Fibroblast of skin of right quadriceps (primary cell): ENCODE results near the gene STK32C.

Source experiments
- DNase-seq: peaks from one replicate; pipeline ENCODE4 v3.0.0-alpha.2; 2013

Gene STK32C

DNA sequence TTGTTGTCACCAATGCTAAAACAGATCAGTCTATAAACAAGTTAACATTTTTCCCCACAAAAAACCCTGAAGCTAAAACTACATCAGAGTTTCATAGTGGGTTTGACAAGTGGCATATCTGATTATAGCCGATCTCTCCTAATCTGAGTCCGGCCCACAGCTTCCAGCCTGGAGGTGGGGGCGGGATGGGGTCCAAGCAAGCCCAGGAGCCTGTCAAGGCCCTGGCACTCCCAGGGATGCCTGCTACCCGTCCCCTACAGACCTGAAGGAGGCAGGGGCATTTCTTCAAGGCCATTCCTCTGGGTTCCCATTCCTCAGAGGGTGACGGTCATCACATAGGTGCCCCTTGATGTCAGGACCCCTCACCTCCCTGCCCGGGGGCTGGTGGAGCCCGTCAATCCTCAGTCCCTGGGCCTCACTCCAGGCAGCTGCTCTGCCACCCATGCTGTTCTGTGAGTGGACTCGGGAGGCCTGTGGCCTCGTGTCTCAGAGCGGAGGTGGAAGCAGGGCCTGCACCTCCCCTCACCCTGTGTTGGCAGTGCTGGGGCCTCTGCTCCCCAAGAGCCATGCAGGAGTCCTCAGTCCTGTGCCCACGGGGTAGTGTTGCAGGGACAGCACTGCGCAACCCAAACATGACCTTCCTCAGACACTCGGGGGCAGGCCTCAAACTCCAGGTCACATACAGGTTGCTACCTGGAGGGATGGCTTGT, 112.2 kb downstream of the STK32C start:
- no peak for DNase-seq

DNA sequence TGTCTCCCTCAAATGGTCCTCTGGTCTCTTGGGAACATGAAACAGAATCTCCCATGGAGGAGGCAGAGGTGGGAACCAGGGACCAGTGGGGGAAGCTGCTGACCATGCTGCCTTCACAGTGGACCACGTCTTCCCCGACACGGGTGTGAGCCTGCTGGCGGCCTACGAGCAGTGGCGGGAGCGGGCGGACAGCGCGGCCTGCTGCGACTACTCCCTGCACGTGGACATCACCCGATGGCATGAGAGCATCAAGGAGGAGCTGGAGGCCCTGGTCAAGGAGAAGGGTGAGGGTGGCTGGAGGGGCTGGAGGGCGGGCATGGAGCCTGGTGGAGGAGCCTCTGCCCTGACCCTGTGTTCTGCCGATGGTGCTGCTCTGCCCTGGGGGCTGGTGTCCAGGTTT, 113.0 kb downstream of the STK32C start:
- DNase-seq: no peak

DNA sequence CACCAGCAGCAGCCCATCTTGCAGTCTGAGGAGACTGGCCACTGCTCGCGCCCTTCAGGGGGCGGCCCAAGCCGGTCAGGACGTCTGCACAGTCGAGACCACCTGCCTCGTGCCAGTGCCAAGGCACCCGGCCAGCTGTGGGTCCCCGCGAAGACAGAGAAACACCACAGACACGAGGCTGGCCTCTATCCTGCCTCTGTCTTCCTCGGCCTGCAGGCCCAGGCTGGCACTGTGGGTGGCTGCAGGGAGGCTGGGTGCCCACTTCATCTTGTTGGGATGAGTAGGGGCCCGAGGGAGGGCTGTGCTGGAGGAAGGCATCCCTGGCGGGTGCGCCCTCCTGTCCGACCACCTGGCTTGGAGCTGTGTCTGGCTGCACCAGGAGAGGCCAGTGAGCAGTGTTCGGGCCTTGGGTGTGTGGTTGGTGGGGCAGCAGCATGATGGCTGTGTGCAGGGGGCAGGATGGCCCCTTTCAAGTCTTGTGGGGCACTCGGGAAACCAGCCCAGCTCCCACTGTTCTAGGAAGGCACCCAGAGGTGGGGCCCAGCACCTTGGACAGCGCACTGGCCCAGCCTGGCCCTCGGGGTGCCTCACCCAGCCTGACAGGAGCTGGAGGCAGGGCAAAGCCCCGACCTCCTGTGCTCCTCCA, 113.7 kb downstream of the STK32C start:
- peak; percentile 11 for DNase-seq

DNA sequence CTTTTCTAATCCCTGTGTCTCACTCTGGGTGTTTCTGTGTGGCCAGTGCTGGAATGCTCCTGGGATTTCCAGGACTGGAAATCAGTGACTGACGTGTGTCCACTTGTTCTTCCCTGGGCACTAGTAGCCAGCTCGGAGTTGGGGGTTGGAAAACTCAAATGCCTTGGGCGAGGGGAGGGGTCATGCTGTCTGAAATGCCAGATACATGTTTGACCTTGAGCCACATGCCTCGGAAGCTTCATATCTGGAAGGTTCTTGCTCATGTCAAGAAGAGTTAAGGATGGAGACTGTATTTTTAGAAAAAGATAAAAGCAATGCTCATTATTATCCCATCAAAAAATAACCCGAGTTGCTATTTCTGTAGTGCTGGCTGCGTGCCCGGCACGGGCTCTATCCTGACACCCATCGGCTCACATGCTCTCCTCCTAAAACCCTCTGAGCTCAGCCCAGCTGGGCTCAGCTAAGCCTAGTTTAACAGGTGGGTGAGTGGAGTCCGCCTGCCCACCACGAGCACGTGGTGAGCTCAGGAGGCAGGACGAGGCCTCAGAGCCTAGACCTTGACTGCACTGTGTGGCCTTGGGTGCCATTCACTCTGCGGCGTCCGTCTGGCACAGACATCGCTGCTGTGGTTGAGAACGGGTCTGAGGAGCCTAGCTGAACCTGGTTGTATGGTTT, 114.6 kb downstream of the STK32C start:
- no peak for DNase-seq

DNA sequence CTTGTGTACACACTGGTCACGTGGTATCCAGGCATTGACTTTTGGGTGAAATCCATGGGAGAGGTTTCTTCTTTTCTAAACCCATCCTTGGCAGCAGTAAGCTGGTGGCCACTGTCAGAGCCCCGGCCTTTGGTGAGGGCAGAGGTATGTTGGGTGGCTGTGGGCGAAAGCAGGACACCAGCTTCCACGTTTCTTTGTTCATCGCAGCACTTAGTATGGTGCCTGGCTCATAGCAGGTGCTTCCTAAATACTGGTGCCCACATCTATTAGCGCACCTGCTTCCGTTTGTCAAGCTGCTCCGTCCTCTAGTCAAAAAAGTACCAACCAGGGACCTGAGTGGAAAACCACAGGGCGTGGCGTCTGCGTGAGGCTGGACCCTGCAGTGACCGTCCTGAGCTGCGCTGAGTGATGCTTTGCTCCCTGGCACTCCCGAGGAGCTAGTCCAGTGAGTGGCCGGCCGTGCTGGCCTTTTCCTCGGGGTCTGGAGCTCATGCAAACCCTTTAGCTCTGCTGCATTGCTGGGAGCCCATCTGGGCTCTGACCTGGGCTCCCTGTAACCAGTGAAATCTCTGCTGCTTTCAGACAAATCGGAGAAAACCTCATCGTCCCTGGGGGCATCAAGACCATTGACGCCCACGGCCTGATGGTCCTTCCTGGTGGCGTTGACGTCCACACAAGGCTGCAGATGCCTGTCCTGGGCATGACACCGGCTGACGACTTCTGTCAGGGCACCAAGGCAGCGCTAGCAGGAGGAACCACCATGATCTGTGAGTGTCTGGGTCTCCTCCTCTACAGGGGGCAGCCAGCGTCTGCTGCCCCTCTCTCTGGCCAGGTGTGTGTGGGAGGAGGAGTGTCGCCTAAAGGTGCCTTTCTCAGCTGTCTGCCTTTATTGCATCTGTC, 115.4 kb downstream of the STK32C start:
- DNase-seq: no peak

GRCh38 chr10:132189810-132190422, 117.8 kb downstream of the STK32C start:
- DNase-seq: no peak

DNA sequence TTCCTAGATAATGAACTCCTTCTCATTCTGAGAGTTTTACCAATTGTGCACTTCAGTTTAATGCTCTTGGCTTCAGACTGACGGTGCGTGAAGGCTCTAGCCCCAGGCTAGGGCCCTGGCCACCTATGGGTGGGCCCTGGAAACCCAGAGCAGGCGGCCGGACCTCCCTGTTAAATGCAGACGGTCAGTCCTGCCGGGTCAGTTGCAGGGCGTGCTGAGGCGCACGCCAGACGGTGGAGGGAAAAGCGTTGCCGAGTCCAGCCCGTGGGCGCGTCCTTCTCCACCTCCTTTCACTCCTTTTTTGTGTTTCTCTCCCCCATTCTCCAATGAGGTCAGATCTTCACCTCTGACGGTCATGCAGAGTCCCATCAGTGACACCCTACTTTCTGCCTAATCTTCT, 118.7 kb downstream of the STK32C start:
- no peak for DNase-seq

DNA sequence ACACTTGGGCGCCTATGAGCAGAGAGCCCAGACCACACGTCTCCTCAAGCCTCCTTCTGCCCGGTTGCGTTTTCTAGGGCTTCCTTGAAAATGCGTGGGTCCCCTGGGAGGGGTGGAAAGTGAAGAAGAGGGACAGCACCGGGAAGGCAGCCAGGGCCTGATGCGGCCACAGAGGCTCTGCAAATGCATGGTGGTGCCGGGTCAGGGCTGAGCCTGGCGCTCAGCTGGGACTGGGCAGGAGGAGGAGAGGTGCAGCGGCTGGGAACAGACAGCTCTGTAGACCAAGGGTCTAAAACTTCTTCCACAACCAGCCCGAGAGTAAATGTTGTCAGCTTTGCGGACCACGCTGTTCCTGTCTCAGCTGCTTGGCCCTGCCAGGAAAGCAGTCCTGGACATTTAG, 119.4 kb downstream of the STK32C start:
- DNase-seq: no peak

DNA sequence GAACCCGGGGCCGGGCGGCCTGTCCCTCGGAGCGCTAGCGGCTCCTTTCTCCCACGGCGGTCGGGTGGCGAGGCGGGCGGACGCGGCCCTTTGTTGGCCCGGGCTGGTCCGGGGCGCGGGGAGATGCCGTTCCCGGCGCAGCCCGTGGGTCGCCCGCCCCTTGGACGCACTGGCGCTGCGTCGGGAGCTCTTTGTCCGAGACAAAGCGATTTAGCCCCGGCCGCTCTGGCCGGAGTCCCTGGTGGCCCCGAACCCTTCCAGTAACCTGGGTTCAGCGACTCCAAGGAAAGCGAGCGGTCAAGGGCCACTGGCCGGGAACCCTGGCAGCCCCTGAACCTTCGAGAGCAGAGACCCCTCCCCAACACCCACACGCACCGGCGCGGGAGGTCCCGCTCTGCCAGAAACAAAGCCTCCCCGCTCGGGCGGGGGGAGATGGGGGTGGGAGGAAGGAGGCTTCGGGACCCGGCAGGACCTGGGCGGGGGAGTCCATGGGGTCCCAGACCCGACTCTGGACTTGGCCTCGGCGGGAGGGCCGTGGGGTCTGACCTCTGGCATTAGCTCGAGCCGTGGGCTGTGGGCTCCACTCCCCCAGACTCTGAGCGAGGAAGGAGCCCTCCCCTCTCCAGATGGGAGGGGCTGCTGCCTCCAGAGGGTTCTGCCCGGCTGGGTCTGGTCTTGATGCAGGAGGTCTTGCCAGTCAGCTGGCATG, 120.2 kb downstream of the STK32C start:
- no peak for DNase-seq

DNA sequence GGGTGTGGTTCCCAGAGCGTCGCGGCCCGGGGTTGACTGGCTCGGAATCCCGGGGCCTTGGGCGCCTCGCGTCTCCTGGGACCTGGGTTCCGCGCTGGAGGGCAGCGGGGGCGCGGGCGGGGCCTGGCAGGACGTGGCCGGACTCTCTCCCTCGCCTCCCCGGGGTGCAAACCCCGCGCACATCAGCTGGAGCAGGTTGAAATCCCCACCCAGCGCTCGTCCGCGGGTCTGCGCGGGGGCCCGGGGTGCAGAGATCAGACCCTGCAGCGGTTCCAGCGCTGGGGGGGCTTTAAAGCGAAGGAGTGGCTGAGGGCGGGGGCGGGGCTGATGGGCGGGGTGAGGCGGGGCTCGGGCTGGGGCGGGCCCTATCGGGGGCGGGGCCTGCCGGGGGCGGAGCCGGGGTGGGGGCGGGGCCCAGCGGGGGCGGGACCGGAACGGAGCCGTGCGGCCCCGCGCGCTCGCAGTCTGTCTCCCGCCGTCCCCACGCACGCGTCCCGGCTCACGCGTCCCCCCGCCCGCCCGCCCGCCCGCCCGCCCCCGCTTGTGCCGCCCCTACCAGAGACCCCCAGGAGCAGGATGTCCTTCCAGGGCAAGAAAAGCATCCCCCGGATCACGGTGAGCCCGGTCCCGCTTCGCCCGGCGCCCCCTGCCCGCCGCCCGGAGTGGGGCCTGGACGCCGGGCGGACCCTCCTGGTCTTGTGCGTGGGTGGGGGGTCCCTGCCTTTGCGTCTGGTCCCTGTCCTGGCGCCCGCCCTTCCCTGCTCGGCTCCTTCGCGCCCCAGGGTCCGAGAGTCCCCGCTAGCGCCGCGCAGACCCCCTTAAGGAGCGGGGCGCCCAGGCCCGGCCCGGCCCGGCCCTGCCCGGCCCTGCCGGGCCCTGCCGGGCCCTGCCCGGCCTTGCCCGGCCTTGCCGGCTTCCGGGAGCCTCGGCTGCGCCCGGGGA, 121.0 kb downstream of the STK32C start, which contains the start of gene DPYSL4:
DPYSL4 (plus strand) TSS at position 461 of the 942 bp plus-strand sequence; CDS start at position 577, 116 bp downstream.
- DNase-seq: peak; percentile 12

- peak; percentile 7 for DNase-seq
Measured at GRCh38 chr10:132185601-132186487, 121.9 kb downstream of the STK32C start.

DNA sequence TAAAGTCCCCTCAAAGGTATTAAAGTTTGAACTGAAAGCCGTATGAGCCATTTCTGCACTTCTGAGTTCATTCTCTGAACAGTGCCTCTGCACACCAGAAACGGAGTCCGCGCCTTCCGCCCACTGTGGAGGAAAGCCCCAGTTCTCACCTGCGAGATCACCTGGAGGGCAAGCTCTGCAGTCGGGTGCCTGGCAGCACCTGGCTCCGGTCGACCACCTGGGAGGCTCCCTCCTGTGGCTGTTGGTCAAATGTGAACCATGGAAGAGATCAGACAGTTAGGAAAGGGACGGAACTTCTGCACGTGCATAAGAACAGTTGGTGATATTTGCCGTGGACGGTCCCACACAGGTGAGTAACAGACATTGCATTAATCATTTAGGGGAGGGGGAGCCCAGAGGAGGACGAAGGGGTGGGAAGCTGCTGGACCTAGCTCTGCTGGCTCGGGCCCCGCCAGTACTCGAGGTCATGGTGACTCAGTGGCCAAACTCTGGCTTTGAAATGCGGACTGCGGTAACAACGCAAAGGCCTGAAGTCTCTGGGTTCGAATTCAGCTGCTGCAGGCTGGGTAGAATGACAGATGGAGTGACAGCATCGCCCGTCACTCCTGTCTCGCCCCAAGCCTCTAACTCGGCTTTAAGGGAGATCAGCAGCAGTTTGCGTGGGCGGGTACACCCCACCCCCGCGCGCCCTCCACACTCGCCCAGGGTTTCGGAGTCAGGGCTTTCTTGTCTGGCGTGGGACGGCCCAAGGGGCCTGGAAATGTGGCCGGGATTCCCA, 122.7 kb downstream of the STK32C start:
- no peak for DNase-seq

DNA sequence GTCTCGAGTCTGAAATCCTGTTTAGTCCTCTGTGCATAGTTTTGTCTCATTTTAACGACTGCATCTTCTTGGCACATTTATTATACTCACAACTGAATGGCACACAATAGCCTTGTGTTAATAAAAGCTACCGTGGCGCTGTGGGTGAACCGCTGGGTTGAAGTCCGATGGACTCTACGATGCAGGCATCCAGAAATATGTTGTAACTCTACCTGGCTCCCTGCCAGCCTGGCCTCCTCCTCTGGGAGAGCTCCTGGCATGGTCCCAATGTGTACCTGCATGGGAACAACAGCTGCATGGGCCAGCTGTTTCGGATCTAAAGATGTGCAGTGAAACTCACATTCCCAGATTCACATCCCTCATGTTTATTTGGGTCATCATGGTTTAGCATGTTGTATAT, 124.7 kb downstream of the STK32C start:
- no peak for DNase-seq

DNA sequence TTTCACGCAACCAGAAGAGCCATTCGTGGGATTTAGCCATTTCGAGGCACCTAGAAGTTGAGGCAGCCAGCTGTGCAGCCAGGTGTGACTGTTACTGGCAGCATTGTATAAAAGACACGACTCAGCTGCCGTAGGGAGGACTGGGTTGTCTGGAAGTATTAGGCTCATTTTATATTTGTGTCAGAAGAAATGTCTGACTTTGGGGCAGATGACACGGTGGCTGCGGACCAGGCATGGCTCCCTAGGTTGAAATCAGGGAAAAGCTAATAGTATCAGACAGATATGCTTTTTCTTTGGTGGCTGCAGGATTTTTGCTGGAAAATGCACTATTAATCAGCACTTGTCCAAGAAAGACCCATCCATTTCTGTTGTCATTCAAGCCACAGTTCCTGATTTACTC, 125.2 kb downstream of the STK32C start:
- no peak for DNase-seq

- no peak for DNase-seq
Measured at GRCh38 chr10:132181691-132182425, 125.9 kb downstream of the STK32C start.

DNA sequence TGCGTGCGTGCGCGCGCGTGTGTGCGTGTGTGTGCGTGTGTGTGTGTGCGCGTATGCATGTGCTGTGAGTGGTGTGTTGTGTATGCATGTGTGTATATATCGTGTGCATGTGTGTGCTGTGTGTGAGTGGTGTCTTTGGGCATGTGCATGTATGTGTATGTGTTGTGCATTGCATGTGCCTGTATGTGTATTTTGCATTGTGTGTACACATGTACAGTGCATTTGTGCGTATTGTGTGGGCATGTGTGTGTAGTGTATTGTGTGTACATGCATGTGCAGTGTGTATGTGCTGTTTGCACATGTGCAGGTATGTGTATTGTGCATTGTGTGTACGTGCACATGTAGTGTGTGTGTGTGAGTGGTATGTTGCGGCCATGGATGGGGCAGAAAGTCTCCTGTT, 127.0 kb downstream of the STK32C start:
- DNase-seq: no peak

DNA sequence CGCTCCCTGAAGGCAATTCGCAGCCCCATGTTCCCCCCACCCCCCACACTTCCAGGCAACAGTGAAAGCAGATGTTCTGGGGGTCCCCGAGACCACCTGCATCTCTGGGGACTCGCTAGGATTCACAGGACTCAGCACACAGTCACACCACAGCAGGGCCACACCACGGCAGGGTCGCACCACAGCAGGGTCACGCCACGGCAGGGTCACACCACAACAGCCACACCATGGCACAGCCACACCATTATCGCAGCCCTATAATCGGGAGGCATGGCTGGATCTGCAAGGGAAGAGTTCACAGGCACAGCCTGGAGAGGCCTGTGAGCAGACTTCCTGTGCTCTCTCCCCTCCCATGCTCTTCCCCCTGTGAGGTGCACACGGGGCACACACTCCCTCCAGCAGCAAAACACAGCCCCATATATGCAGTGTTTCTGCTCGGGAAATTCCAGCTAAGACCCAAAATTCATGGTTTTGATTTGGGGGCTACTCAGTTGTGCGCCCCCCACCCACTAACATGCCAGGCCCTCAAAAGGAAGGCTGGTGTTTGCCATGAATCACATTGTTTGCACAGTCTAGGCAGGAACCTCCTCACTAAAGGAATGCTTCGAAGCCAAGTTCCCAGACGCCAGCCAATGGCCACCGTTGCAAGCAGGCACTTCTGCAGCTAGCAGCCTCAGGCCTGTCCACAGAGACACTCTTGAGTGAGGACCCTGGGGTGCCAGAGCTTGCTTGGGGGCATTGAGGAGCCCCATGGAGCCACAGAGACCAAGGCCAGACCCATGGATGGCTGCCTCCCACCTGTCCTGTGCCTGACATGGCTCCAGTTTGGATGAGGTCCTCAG, 128.0 kb downstream of the STK32C start:
- DNase-seq: no peak
